OCI-LY7 (cell line): ENCODE results near the gene MAEA.

Experiments used
- EZH2phosphoT487 ChIP-seq: fragments of 200-600 bp; sonication (generic); IDR thresholded peaks from 2 replicates; pipeline ENCODE4 v1.6.1; 2018; ENCODE audit warnings: low read depth, borderline replicate concordance, mild to moderate bottlenecking, mixed run types, antibody characterized with exemption, low read length, moderate library complexity, mixed read lengths
- TF ChIP-seq, protein P1 (sequence below): fragments of 200-600 bp; sonication (generic); conservative IDR thresholded peaks from 2 replicates; pipeline ENCODE4 v1.5.1; 2014; ENCODE audit warnings: mild to moderate bottlenecking, antibody characterized with exemption, low read length, moderate library complexity, mixed read lengths

- TF ChIP-seq, protein P1, sequence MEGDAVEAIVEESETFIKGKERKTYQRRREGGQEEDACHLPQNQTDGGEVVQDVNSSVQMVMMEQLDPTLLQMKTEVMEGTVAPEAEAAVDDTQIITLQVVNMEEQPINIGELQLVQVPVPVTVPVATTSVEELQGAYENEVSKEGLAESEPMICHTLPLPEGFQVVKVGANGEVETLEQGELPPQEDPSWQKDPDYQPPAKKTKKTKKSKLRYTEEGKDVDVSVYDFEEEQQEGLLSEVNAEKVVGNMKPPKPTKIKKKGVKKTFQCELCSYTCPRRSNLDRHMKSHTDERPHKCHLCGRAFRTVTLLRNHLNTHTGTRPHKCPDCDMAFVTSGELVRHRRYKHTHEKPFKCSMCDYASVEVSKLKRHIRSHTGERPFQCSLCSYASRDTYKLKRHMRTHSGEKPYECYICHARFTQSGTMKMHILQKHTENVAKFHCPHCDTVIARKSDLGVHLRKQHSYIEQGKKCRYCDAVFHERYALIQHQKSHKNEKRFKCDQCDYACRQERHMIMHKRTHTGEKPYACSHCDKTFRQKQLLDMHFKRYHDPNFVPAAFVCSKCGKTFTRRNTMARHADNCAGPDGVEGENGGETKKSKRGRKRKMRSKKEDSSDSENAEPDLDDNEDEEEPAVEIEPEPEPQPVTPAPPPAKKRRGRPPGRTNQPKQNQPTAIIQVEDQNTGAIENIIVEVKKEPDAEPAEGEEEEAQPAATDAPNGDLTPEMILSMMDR: no peak
- TF ChIP-seq EZH2phosphoT487: no peak
Measured at GRCh38 chr4:1382776-1383727, 93.4 kb downstream of the MAEA start.
